Measurements from ENCODE around the gene PRMT5.

The PRMT5 gene

DNA sequence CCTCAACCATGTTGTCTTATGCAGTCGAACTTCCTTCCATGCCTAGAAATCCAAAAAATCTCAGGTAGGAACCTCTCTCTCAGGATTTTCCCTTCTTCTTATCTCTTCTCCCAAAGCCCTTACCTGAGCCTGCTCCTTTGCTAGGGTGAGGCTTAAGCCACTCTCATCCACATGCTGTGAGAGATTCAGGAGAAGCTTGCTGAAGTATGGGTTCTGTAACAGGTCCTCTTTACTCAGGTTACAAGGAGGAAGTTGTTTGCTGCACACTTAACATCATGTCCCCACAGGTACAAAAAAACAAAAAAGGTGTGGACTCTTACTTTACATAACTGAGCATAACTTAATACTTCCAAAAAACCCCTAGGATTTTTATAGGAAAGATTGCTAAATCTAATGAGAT lies 23.2 kb upstream of the PRMT5 start:
- TF ChIP-seq CEBPB (IDR thresholded peaks at IDR 0.05) (no peak), CREB1 (IDR thresholded peaks at IDR 0.05; ENCODE audit: low read depth) (no peak), TAF1 (IDR thresholded peaks at IDR 0.05; ENCODE audit: low read depth) (no peak), EP300 (IDR thresholded peaks at IDR 0.05; ENCODE audit: borderline replicate concordance) (no peak), RAD21 (IDR thresholded peaks at IDR 0.05; ENCODE audit: low read depth) (no peak), EGR1 (IDR thresholded peaks at IDR 0.05) (no peak), ZBTB7A (IDR thresholded peaks at IDR 0.05; ENCODE audit: low read depth) (no peak), TEAD4 (IDR thresholded peaks at IDR 0.05) (no peak), YY1 (IDR thresholded peaks at IDR 0.05; ENCODE audit: low read depth) (no peak), FOXM1 (IDR thresholded peaks at IDR 0.05; ENCODE audit: borderline replicate concordance, low read depth) (no peak), NFIC (IDR thresholded peaks at IDR 0.05) (no peak), TCF12 (IDR thresholded peaks at IDR 0.05; ENCODE audit: low read depth) (no peak)
- TF ChIP-seq, protein P1, sequence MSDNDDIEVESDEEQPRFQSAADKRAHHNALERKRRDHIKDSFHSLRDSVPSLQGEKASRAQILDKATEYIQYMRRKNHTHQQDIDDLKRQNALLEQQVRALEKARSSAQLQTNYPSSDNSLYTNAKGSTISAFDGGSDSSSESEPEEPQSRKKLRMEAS (IDR thresholded peaks at IDR 0.05): no peak
- TF ChIP-seq, protein P2, sequence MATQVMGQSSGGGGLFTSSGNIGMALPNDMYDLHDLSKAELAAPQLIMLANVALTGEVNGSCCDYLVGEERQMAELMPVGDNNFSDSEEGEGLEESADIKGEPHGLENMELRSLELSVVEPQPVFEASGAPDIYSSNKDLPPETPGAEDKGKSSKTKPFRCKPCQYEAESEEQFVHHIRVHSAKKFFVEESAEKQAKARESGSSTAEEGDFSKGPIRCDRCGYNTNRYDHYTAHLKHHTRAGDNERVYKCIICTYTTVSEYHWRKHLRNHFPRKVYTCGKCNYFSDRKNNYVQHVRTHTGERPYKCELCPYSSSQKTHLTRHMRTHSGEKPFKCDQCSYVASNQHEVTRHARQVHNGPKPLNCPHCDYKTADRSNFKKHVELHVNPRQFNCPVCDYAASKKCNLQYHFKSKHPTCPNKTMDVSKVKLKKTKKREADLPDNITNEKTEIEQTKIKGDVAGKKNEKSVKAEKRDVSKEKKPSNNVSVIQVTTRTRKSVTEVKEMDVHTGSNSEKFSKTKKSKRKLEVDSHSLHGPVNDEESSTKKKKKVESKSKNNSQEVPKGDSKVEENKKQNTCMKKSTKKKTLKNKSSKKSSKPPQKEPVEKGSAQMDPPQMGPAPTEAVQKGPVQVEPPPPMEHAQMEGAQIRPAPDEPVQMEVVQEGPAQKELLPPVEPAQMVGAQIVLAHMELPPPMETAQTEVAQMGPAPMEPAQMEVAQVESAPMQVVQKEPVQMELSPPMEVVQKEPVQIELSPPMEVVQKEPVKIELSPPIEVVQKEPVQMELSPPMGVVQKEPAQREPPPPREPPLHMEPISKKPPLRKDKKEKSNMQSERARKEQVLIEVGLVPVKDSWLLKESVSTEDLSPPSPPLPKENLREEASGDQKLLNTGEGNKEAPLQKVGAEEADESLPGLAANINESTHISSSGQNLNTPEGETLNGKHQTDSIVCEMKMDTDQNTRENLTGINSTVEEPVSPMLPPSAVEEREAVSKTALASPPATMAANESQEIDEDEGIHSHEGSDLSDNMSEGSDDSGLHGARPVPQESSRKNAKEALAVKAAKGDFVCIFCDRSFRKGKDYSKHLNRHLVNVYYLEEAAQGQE (IDR thresholded peaks at IDR 0.05; ENCODE audit: low read depth): no peak
- TF ChIP-seq, protein P3, sequence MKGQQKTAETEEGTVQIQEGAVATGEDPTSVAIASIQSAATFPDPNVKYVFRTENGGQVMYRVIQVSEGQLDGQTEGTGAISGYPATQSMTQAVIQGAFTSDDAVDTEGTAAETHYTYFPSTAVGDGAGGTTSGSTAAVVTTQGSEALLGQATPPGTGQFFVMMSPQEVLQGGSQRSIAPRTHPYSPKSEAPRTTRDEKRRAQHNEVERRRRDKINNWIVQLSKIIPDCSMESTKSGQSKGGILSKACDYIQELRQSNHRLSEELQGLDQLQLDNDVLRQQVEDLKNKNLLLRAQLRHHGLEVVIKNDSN (IDR thresholded peaks at IDR 0.05): no peak

DNA sequence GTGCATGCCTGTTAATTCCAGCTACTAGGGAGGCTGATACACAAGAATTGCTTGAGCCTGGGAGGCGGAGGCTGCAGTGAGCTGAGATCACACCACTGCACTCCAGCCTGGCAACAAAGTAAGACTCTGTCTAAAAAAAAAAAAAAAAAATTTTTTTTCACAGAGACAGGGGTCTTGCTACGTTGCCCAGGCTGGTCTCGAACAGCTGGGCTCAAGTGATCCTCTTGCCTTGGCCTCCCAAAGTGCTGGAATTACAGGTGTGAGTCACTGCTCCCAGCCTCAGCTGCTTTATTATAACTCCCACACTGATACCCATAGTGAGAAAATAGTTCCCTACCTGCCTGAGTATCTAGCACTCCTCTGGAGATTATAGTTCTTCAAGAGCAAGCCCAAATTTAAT lies 16.5 kb upstream of the PRMT5 start:
- no peak for TF ChIP-seq ZBTB7A (IDR thresholded peaks at IDR 0.05; ENCODE audit: low read depth)
- no peak for TF ChIP-seq FOXM1 (IDR thresholded peaks at IDR 0.05; ENCODE audit: borderline replicate concordance, low read depth)
- no peak for TF ChIP-seq YY1 (IDR thresholded peaks at IDR 0.05; ENCODE audit: low read depth)
- no peak for TF ChIP-seq RAD21 (IDR thresholded peaks at IDR 0.05; ENCODE audit: low read depth)
- no peak for TF ChIP-seq EGR1 (IDR thresholded peaks at IDR 0.05)
- TF ChIP-seq, protein P2 (IDR thresholded peaks at IDR 0.05; ENCODE audit: low read depth): no peak
- TF ChIP-seq CREB1 (IDR thresholded peaks at IDR 0.05; ENCODE audit: low read depth): no peak
- TF ChIP-seq TAF1 (IDR thresholded peaks at IDR 0.05; ENCODE audit: low read depth): no peak
- TF ChIP-seq CEBPB (IDR thresholded peaks at IDR 0.05): no peak
- TF ChIP-seq NFIC (IDR thresholded peaks at IDR 0.05): no peak
- TF ChIP-seq TEAD4 (IDR thresholded peaks at IDR 0.05): no peak

DNA sequence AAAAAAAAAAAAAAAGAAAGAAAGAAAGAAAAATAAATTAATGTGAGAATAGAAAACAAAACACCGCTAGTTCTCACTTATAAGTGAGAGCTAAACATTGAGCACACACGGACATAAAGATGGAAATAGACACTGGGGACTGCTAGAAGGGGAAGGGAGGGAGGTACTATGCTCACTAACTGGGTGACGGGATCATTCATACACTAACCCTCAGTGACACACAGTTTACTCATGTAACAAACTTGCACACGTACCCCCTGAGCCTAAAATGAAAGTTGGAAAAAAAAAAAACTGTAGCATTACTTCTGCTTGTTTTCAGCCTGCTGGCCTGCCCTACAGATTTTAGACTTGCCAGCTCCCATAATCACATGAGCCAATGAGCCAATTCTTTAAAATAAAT lies 10.5 kb upstream of the PRMT5 start:
- TF ChIP-seq ZBTB7A (IDR thresholded peaks at IDR 0.05; ENCODE audit: low read depth) (no peak), NFIC (IDR thresholded peaks at IDR 0.05) (no peak), EGR1 (IDR thresholded peaks at IDR 0.05) (no peak), EP300 (IDR thresholded peaks at IDR 0.05; ENCODE audit: borderline replicate concordance) (no peak), FOXM1 (IDR thresholded peaks at IDR 0.05; ENCODE audit: borderline replicate concordance, low read depth) (no peak), TEAD4 (IDR thresholded peaks at IDR 0.05) (no peak)
- TF ChIP-seq, protein P1 (IDR thresholded peaks at IDR 0.05): no peak
- TF ChIP-seq, protein P2 (IDR thresholded peaks at IDR 0.05; ENCODE audit: low read depth): no peak

DNA sequence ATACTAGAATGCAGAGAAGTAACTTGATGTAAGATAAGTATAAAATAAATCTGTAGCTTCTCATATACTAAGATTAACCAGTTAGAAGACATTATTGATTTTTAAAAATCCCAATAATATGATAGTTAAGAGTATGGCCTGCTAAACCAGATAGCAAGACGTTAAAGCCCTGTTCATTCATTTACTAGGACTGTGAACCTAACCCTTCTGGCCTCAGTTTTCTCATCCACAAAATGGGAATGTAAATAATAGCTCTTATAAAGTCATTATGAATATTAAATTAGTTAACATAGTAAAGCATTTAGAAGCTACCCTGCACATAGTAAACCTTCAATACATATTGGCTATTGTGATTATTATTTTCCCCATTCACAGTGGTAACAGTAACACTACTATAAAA lies 6.0 kb upstream of the PRMT5 start:
- TF ChIP-seq ZBTB7A (IDR thresholded peaks at IDR 0.05; ENCODE audit: low read depth): no peak
- TF ChIP-seq YY1 (IDR thresholded peaks at IDR 0.05; ENCODE audit: low read depth): no peak
- no peak for TF ChIP-seq NFIC (IDR thresholded peaks at IDR 0.05)
- TF ChIP-seq, protein P1 (IDR thresholded peaks at IDR 0.05): no peak
- TF ChIP-seq CREB1 (IDR thresholded peaks at IDR 0.05; ENCODE audit: low read depth): no peak
- no peak for TF ChIP-seq TAF1 (IDR thresholded peaks at IDR 0.05; ENCODE audit: low read depth)
- no peak for TF ChIP-seq EP300 (IDR thresholded peaks at IDR 0.05; ENCODE audit: borderline replicate concordance)
- no peak for TF ChIP-seq RAD21 (IDR thresholded peaks at IDR 0.05; ENCODE audit: low read depth)
- TF ChIP-seq FOXM1 (IDR thresholded peaks at IDR 0.05; ENCODE audit: borderline replicate concordance, low read depth): no peak
- no peak for TF ChIP-seq TEAD4 (IDR thresholded peaks at IDR 0.05)
- no peak for TF ChIP-seq EGR1 (IDR thresholded peaks at IDR 0.05)
- TF ChIP-seq CEBPB (IDR thresholded peaks at IDR 0.05): no peak
- TF ChIP-seq, protein P3 (IDR thresholded peaks at IDR 0.05): no peak
- no peak for TF ChIP-seq TCF12 (IDR thresholded peaks at IDR 0.05; ENCODE audit: low read depth)
- TF ChIP-seq, protein P2 (IDR thresholded peaks at IDR 0.05; ENCODE audit: low read depth): no peak
